ENCODE data around the gene SVOPL. TPM values are rescaled to one million over a fixed set of nuclear protein-coding genes. Genes with fewer than 3 reads are reported as not detected.
"Not testable (repeated sequence)": the region's sequence is repeated elsewhere in the genome, so short reads cannot be mapped to it uniquely, and the experiment has no call there.

The SVOPL gene
- total RNA-seq, 1 donor from 2014 or later: 0.74 TPM

- Histone ChIP-seq H3K36me3 (no peaks in the 10 kb centered on the region), H3K9me3 (no peaks in the 10 kb centered on the region), H3K4me3 (no peak overlapping the region), H3K4me1 (no peaks in the 10 kb centered on the region), H3K27ac (no peak overlapping the region), H3K27me3 (ENCODE audit: low read depth) (no peaks in the 10 kb centered on the region)
- ATAC-seq (no peak), DNase-seq (no peak)
- intact Hi-C loops (cut with DNase I): loop anchor here (5.0 kb wide), 1 partner anchor 573 kb away; no protein-coding TSS in a partner anchor
- no peak for TF ChIP-seq CTCF (IDR thresholded peaks at IDR 0.05)
Measured at GRCh38 chr7:138735399-138735798, 34.2 kb upstream of the SVOPL start.

- ATAC-seq; intact Hi-C loops (cut with DNase I); DNase-seq; H3K9me3 ChIP-seq; H3K4me3 ChIP-seq; H3K36me3 ChIP-seq; H3K27ac ChIP-seq; H3K4me1 ChIP-seq; H3K27me3 ChIP-seq (ENCODE audit: low read depth): not testable (repeated sequence)
Measured at GRCh38 chr7:138731733-138732132, 30.6 kb upstream of the SVOPL start.

- no peak for ATAC-seq
- Histone ChIP-seq H3K9me3 (no peaks in the 10 kb centered on the region), H3K4me3 (no peak overlapping the region), H3K27me3 (ENCODE audit: low read depth) (no peaks in the 10 kb centered on the region), H3K36me3 (no peaks in the 10 kb centered on the region), H3K4me1 (no peaks in the 10 kb centered on the region), H3K27ac (no peak overlapping the region)
- no peak for DNase-seq
- no peak for TF ChIP-seq CTCF (IDR thresholded peaks at IDR 0.05)
- intact Hi-C loops (cut with DNase I): no loop called here
Measured at GRCh38 chr7:138729444-138729843, 28.3 kb upstream of the SVOPL start.

GRCh38 chr7:138727336-138728099, 26.4 kb upstream of the SVOPL start:
- intact Hi-C loops (cut with DNase I): no loop called here
- DNase-seq: no peak

GRCh38 chr7:138726288-138726687, 25.1 kb upstream of the SVOPL start:
- TF ChIP-seq CTCF (IDR thresholded peaks at IDR 0.05): no peak
- no peaks in the 10 kb centered on the region for H3K36me3 ChIP-seq
- H3K27ac ChIP-seq: no peak overlapping the region
- intact Hi-C loops (cut with DNase I): no loop called here
- no peaks in the 10 kb centered on the region for H3K4me1 ChIP-seq
- no peak for DNase-seq
- no peak for ATAC-seq
- no peak overlapping the region for H3K4me3 ChIP-seq
- no peaks in the 10 kb centered on the region for H3K27me3 ChIP-seq (ENCODE audit: low read depth)
- H3K9me3 ChIP-seq: no peaks in the 10 kb centered on the region

More at GRCh38 chr7:138727336-138728099, 26.4 kb upstream of the SVOPL start:
- ATAC-seq: no peak
- H3K9me3 ChIP-seq: no peaks in the 10 kb centered on the region
- TF ChIP-seq CTCF (IDR thresholded peaks at IDR 0.05): no peak
- no peak overlapping the region for H3K4me3 ChIP-seq
- H3K4me1 ChIP-seq: no peaks in the 10 kb centered on the region
- no peaks in the 10 kb centered on the region for H3K27me3 ChIP-seq (ENCODE audit: low read depth)
- no peak overlapping the region for H3K27ac ChIP-seq
- H3K36me3 ChIP-seq: no peaks in the 10 kb centered on the region

- Histone ChIP-seq H3K9me3 (no peaks in the 10 kb centered on the region), H3K27me3 (ENCODE audit: low read depth) (no peaks in the 10 kb centered on the region), H3K27ac (no peak overlapping the region), H3K4me3 (no peak overlapping the region), H3K4me1 (no peaks in the 10 kb centered on the region), H3K36me3 (no peaks in the 10 kb centered on the region)
- TF ChIP-seq CTCF (IDR thresholded peaks at IDR 0.05): no peak
- ATAC-seq (no peak), DNase-seq (no peak)
- intact Hi-C loops (cut with DNase I): no loop called here
Measured at GRCh38 chr7:138720286-138720685, 19.1 kb upstream of the SVOPL start.
